ENCODE results near the gene SCIMP.

- TF ChIP-seq CTCF (IDR thresholded peaks at IDR 0.05) (no peak), ZFX (IDR thresholded peaks at IDR 0.05; ENCODE audit: borderline replicate concordance) (no peak)
Observed at GRCh38 chr17:5194346-5194745, 40.3 kb downstream of the SCIMP start.

Data from 22Rv1 (cell line).